HG03565 (cell line): Measurements from ENCODE around the gene PGS1.

Experiments
- ATAC-seq: cut with Tn5 transposase; IDR thresholded peaks from one replicate; pipeline ENCODE4 v1.9.1; 2021; ENCODE audit warnings: mild to moderate bottlenecking, moderate library complexity; ENCODE audit not compliant: unreplicated experiment

Gene PGS1

GRCh38 chr17:78469443-78469842 is 91.0 kb downstream of the PGS1 start:
- ATAC-seq: no peak

GRCh38 chr17:78471635-78472034 is 93.2 kb downstream of the PGS1 start:
- ATAC-seq: no peak

GRCh38 chr17:78472035-78472905 is 93.8 kb downstream of the PGS1 start:
- ATAC-seq: no peak

- ATAC-seq: no peak
These were observed 95.6 kb downstream of the PGS1 start for GRCh38 chr17:78473951-78474613.
